Adrenal gland (tissue), 12 donors: ENCODE results near the gene ESR2. TPM values are rescaled to one million over a fixed set of nuclear protein-coding genes. Genes with fewer than 3 reads are reported as not detected.
A peak's percentile ranks its signal among the peaks of the same experiment; 100 is the strongest.

Source experiments
- DNase-seq, 7 donors: peaks; one replicate each; pipeline ENCODE4 v3.0.0-alpha.2; 2019 to 2020
- H3K27ac ChIP-seq, 5 donors: fragments of 200-600 bp; sonication (generic) in 4 of 5; 1 replicate in 3 of 5; 2 replicates in 2 of 5; pipeline versions ENCODE4 v1.5.1 to v1.8.0; 2016 to 2020; ENCODE audit warnings: mild to moderate bottlenecking in 1 of 5
- H3K27me3 ChIP-seq: fragments of 200-600 bp; 2 replicates; pipeline ENCODE4 v1.8.0; 2021
- H3K36me3 ChIP-seq, 2 donors: fragments of 200-600 bp; replicated peaks in 1 of 2; 1 replicate in 1 of 2; 2 replicates in 1 of 2; pipeline versions ENCODE4 v1.5.1 to v1.8.0; 2018 to 2022
- H3K4me1 ChIP-seq, 2 donors: fragments of 200-600 bp; replicated peaks in 1 of 2; 1 replicate in 1 of 2; 2 replicates in 1 of 2; pipeline versions ENCODE4 v1.5.1 to v1.8.0; 2018 to 2021
- H3K4me3 ChIP-seq, 4 donors: fragments of 200-600 bp; sonication (generic) in 3 of 4; one replicate each; pipeline ENCODE4 v1.5.1; 2016 to 2018
- H3K9me3 ChIP-seq, 3 donors: fragments of 200-600 bp; sonication (generic) in 1 of 3; replicated peaks in 1 of 3; 1 replicate in 2 of 3; 2 replicates in 1 of 3; pipeline versions ENCODE4 v1.5.1 to v1.8.0; 2016 to 2021
- CTCF ChIP-seq, 6 experiments: fragments of 450-650 bp in 4 of 6; fragments of 200-600 bp in 2 of 6; sonication (generic) in 1 of 6; IDR thresholded peaks; 1 replicate in 5 of 6; 2 replicates in 1 of 6; pipeline versions ENCODE4 v1.5.1 to v1.8.0; 2016 to 2021; ENCODE audit warnings: antibody characterized with exemption in 6 of 6, mild to moderate bottlenecking in 2 of 6, moderate library complexity in 1 of 6
- POLR2A ChIP-seq, 2 donors: fragments of 450-650 bp; IDR thresholded peaks; one replicate each; pipeline ENCODE4 v1.6.1; 2017; ENCODE audit warnings: antibody characterized with exemption in 2 of 2, mild to moderate bottlenecking in 2 of 2, moderate library complexity in 1 of 2
- WGBS, 4 donors: extraction: QIAGEN DNeasy Blood & Tissue Kit in 2 of 4; methylation state at CpG; one replicate each; pipeline versions ENCODE4 v1.1.5 to v1.1.7; 2013 to 2017; 5-methylcytosine and 5-hydroxymethylcytosine counted together
- intact Hi-C, 2 donors: fragments of 100-400 bp; cut with DNase I; formaldehyde crosslinking; loops; one replicate each; pipeline versions ENCODE4 v1.14.1 to v1.15.0; 2022 to 2023
- polyA plus RNA-seq, 3 donors: library from polyadenylated mRNA; stranded (reverse); fragments of 200-250 nt in 2 of 3; fragments of 350-450 nt in 1 of 3; fragmentation: Illumina TruSeq in 1 of 3; extraction: RNeasy Lipid Tissue Mini Kit (QIAGEN cat#74804) in 1 of 3; gene quantifications; one replicate each; pipeline ENCODE4 v1.2.3, GENCODE V29; 2013 to 2014
- total RNA-seq, 9 donors: library from RNA; depleted of rRNA in 4 of 9; stranded (reverse); fragments of >200 nt in 4 of 9; fragments of 120-200 nt in 1 of 9; fragmentation: NEBNext Ultra II Directional in 1 of 9; extraction: Animal tissue kit (Norgen Biotek cat#: 25700) in 1 of 9; gene quantifications; one replicate each; pipeline versions ENCODE4 v1.1.0 to v1.2.4, GENCODE V29; 2013 to 2023
- donor health status: healthy with polysubstance abuse.
- donor health status: Bipolar disorder and iron deficiency.
- donor health status: DM: yes; HTN: yes; CAD: no.
- donor health status: DM: no; HTN: no; CAD: no.
- donor health status: DM: no; HTN: no; CAD: no.
- donor health status: DM: yes; HTN: yes; CAD: no.

Gene ESR2
- total and polyA plus RNA-seq, 12 donors: 3.0 to 36.0 (median 18.8) TPM

GRCh38 chr14:64202716-64203115 lies 91.5 kb downstream of the ESR2 start:
- WGBS, 4 donors: 84 to 93% (median 90%) methylated on average over 10 of the region's 10 CpGs
- intact Hi-C loops: no loop called here

GRCh38 chr14:64201921-64202545 lies 92.1 kb downstream of the ESR2 start:
- Histone ChIP-seq H3K27ac (no peak overlapping the region), H3K36me3 (no peaks in the 10 kb centered on the region), H3K4me1 (peaks cover 31 to 45% of the 10 kb centered on the region in 2 donors), H3K27me3 (no peaks in the 10 kb centered on the region), H3K9me3 (no peaks in the 10 kb centered on the region), H3K4me3 (no peak overlapping the region)
- intact Hi-C loops: no loop called here
- WGBS, 4 donors: 96 to 98% (median 96%) methylated on average over 18 of the region's 18 CpGs
- TF ChIP-seq CTCF (IDR thresholded peaks at IDR 0.05): no peak
- TF ChIP-seq POLR2A (IDR thresholded peaks at IDR 0.05): no peak
- no peak for DNase-seq

More at GRCh38 chr14:64202716-64203115, 91.5 kb downstream of the ESR2 start:
- Histone ChIP-seq H3K9me3 (no peaks in the 10 kb centered on the region), H3K4me3 (no peak overlapping the region), H3K27me3 (no peaks in the 10 kb centered on the region), H3K27ac (no peak overlapping the region), H3K4me1 (peaks cover 29 to 39% of the 10 kb centered on the region in 2 donors), H3K36me3 (no peaks in the 10 kb centered on the region)
- TF ChIP-seq POLR2A (IDR thresholded peaks at IDR 0.05) (no peak), CTCF (IDR thresholded peaks at IDR 0.05) (no peak)
- DNase-seq: no peak

- Histone ChIP-seq H3K9me3 (no peaks in the 10 kb centered on the region), H3K27ac (peak overlapping the region in 3 of 5 donors; percentile 68 to 93 (median 80))
Observed at GRCh38 chr14:64201296-64201695, 92.9 kb downstream of the ESR2 start.

GRCh38 chr14:64200170-64200569 lies 94.0 kb downstream of the ESR2 start:
- TF ChIP-seq POLR2A (IDR thresholded peaks at IDR 0.05) (peak in 1 of 2 donors; percentile 60), CTCF (IDR thresholded peaks at IDR 0.05) (no peak)
- no peaks in the 10 kb centered on the region for H3K36me3 ChIP-seq
- H3K9me3 ChIP-seq: no peaks in the 10 kb centered on the region
- H3K27me3 ChIP-seq: no peaks in the 10 kb centered on the region
- peak overlapping the region; percentile 25 to 93 (median 68) for H3K27ac ChIP-seq
- intact Hi-C loops: no loop called here
- WGBS, 4 donors: 18 to 41% (median 28%) methylated on average over 4 of the region's 4 CpGs
- H3K4me3 ChIP-seq: no peak overlapping the region
- H3K4me1 ChIP-seq: peaks cover 44 to 62% of the 10 kb centered on the region in 2 donors
- peak; percentile 57 to 81 (median 74) for DNase-seq

More at GRCh38 chr14:64201296-64201695, 92.9 kb downstream of the ESR2 start:
- 84 to 100% (median 90%) methylated on average over 2 to 7 of the region's 7 CpGs for WGBS, 4 donors
- no peaks in the 10 kb centered on the region for H3K27me3 ChIP-seq
- H3K4me3 ChIP-seq: no peak overlapping the region
- peaks cover 35 to 51% of the 10 kb centered on the region in 2 donors for H3K4me1 ChIP-seq
- intact Hi-C loops: no loop called here
- TF ChIP-seq CTCF (IDR thresholded peaks at IDR 0.05) (no peak), POLR2A (IDR thresholded peaks at IDR 0.05) (no peak)
- no peaks in the 10 kb centered on the region for H3K36me3 ChIP-seq
- DNase-seq: no peak
